Right atrium auricular region (tissue), 2 donors: ENCODE results near the gene ZBTB49. TPM values are rescaled to one million over a fixed set of nuclear protein-coding genes. Genes with fewer than 3 reads are reported as not detected.
"Not testable (repeated sequence)": the region's sequence is repeated elsewhere in the genome, so short reads cannot be mapped to it uniquely, and the experiment has no call there.

ENCODE experiments used
- DNase-seq: peaks from one replicate; pipeline ENCODE4 v3.0.0-alpha.2; 2019; ENCODE audit warnings: low spot score
- H3K27ac ChIP-seq, 2 donors: fragments of 200-600 bp; sonication (generic); 1 replicate in 1 of 2; 2 replicates in 1 of 2; pipeline ENCODE4 v1.5.1; 2016 to 2019
- H3K27me3 ChIP-seq, 2 donors: fragments of 200-600 bp; sonication (generic); one replicate each; pipeline versions ENCODE4 v1.5.1 to v1.6.0; 2017 to 2019
- H3K36me3 ChIP-seq: fragments of 200-600 bp; sonication (generic); one replicate; pipeline ENCODE4 v1.5.1; 2016
- H3K4me1 ChIP-seq, 2 donors: fragments of 200-600 bp; sonication (generic); one replicate each; pipeline versions ENCODE4 v1.5.1 to v1.6.0; 2017 to 2019
- H3K4me3 ChIP-seq, 2 donors: fragments of 200-600 bp; sonication (generic); 1 replicate in 1 of 2; 2 replicates in 1 of 2; pipeline ENCODE4 v1.5.1; 2017 to 2019; ENCODE audit warnings: mild to moderate bottlenecking in 1 of 2, moderate library complexity in 1 of 2
- H3K9me3 ChIP-seq, 2 donors: fragments of 200-600 bp; sonication (generic); one replicate each; pipeline ENCODE4 v1.5.1; 2019
- total RNA-seq, 2 donors: library from RNA; depleted of rRNA; stranded (reverse); fragments of >200 nt; gene quantifications; one replicate each; pipeline ENCODE4 v1.1.0, GENCODE V29; 2016
- TF ChIP-seq, protein P1 (sequence below), 2 donors: fragments of 200-600 bp; sonication (generic); IDR thresholded peaks; one replicate each; pipeline ENCODE4 v1.5.1; 2019; ENCODE audit warnings: antibody characterized with exemption in 2 of 2

Gene ZBTB49
- total RNA-seq, 2 donors from 2014 or later = 4.7 to 12.9 TPM

DNA sequence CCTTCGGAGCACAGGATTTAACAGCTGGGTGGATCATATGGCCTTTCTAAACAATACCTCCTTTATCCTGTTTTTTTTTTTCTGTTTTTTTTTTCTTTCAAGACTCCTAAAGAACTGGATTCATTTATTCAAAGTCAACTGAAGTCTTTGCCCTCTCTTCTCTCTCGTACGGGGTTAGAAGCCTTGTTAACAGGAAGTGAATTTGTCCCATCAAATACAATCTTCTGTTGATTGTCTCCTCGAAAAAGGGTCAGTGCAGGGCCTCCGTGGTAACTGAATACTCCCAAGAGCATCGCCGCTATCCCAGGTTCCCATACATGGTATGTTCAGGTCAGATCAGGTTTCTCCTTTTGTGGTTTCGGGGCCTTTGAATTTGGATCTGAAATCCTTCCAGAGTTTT lies 40.2 kb upstream of the ZBTB49 start:
- DNase-seq = no peak
- H3K4me3 ChIP-seq = no peak overlapping the region
- peaks cover 11% of the 10 kb centered on the region for H3K36me3 ChIP-seq
- TF ChIP-seq, protein P1, sequence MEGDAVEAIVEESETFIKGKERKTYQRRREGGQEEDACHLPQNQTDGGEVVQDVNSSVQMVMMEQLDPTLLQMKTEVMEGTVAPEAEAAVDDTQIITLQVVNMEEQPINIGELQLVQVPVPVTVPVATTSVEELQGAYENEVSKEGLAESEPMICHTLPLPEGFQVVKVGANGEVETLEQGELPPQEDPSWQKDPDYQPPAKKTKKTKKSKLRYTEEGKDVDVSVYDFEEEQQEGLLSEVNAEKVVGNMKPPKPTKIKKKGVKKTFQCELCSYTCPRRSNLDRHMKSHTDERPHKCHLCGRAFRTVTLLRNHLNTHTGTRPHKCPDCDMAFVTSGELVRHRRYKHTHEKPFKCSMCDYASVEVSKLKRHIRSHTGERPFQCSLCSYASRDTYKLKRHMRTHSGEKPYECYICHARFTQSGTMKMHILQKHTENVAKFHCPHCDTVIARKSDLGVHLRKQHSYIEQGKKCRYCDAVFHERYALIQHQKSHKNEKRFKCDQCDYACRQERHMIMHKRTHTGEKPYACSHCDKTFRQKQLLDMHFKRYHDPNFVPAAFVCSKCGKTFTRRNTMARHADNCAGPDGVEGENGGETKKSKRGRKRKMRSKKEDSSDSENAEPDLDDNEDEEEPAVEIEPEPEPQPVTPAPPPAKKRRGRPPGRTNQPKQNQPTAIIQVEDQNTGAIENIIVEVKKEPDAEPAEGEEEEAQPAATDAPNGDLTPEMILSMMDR (IDR thresholded peaks at IDR 0.05) = no peak
- H3K27ac ChIP-seq = no peak overlapping the region
- no peaks in the 10 kb centered on the region for H3K9me3 ChIP-seq
- H3K4me1 ChIP-seq = peaks cover 0 to 18% of the 10 kb centered on the region in 2 donors
- H3K27me3 ChIP-seq = no peaks in the 10 kb centered on the region

DNA sequence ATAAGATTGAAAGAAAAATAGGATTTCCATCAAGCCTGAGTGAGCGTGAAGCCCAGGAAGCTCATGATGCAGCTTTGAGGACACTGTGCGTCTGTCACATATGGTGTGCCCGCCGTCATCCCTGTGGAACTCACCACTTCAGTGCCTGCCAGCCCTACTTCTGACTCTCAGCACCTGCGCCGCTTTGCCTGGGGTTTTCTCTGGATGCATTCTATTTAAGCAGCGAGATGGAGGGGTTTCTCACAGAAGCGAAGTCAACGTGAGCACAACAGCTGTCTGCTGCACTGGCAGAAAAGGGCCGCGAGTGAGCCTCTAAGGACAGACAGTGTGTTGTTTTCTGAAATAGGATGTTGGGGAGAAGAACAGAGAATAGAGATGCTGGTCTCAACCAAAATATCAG lies 35.9 kb upstream of the ZBTB49 start:
- Histone ChIP-seq H3K27ac (no peak overlapping the region), H3K9me3 (no peaks in the 10 kb centered on the region), H3K36me3 (no peaks in the 10 kb centered on the region), H3K4me3 (no peak overlapping the region), H3K4me1 (peaks cover 0 to under 1% of the 10 kb centered on the region in 2 donors), H3K27me3 (no peaks in the 10 kb centered on the region)
- TF ChIP-seq, protein P1 (IDR thresholded peaks at IDR 0.05) = no peak
- DNase-seq = no peak

DNA sequence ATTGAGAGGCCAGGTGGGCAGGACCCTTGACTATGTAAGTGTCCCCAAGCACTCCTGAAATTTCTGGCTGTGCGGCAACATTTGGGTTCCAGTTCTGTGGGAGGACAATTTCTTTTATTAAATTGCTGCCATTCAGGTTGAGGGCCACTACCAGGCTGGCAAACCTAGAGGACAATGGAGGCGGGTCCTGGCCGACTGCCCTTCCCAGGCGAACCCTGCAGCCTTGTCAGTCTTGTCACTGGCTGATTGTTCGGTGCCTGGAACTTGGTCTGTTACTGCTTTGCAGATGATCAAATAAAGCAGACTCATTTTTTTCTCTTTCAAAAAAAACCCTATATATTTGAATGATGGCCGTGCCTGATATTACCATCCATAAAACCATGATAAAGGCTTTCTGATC lies 35.4 kb upstream of the ZBTB49 start:
- no peak overlapping the region for H3K27ac ChIP-seq
- no peaks in the 10 kb centered on the region for H3K9me3 ChIP-seq
- TF ChIP-seq, protein P1 (IDR thresholded peaks at IDR 0.05) = no peak
- DNase-seq = no peak
- H3K4me1 ChIP-seq = no peaks in the 10 kb centered on the region
- no peaks in the 10 kb centered on the region for H3K27me3 ChIP-seq
- H3K36me3 ChIP-seq = no peaks in the 10 kb centered on the region
- H3K4me3 ChIP-seq = no peak overlapping the region

DNA sequence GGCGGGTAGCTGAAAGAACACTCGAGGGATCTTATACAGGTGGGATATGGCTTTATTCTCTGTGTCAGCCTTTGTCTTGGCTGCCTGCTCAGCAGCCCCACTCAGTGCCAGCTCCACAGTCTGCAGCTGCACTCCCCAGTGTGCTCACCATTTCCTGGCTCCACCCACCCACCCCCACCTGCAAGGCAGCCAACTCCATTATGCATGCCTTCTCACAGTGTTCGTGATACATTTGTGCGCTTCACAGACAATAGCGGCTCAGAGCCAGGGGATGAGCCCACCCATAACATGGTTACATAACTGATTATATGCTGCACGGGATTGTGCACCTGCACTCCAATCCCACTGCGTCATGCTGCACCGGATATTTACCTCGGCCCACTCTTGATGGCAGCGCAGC lies 33.3 kb upstream of the ZBTB49 start:
- Histone ChIP-seq H3K36me3 (no peaks in the 10 kb centered on the region), H3K4me1 (no peaks in the 10 kb centered on the region), H3K9me3 (no peaks in the 10 kb centered on the region), H3K27me3 (no peaks in the 10 kb centered on the region), H3K27ac (no peak overlapping the region), H3K4me3 (no peak overlapping the region)
- TF ChIP-seq, protein P1 (IDR thresholded peaks at IDR 0.05) = no peak
- DNase-seq = no peak

DNA sequence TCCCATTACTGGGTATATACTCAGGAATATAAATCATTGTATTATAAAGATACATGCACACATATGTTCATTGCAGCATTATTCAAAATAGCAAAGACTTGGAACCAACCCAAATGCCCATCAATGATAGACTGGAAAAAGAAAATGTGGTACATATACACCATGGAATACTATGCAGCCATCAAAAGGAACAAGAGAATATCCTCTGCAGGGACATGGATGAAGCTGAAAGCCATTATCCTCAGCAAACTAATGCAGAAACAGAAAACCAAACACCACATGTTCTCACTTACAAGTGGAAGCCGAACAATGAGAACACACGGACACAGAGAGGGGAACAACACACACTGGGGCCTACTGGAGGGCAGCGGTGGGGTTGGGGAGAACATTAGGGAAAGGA lies 32.3 kb upstream of the ZBTB49 start:
- H3K27ac ChIP-seq, H3K27me3 ChIP-seq, H3K4me1 ChIP-seq, DNase-seq, H3K4me3 ChIP-seq, H3K9me3 ChIP-seq, H3K36me3 ChIP-seq: not testable (repeated sequence)

DNA sequence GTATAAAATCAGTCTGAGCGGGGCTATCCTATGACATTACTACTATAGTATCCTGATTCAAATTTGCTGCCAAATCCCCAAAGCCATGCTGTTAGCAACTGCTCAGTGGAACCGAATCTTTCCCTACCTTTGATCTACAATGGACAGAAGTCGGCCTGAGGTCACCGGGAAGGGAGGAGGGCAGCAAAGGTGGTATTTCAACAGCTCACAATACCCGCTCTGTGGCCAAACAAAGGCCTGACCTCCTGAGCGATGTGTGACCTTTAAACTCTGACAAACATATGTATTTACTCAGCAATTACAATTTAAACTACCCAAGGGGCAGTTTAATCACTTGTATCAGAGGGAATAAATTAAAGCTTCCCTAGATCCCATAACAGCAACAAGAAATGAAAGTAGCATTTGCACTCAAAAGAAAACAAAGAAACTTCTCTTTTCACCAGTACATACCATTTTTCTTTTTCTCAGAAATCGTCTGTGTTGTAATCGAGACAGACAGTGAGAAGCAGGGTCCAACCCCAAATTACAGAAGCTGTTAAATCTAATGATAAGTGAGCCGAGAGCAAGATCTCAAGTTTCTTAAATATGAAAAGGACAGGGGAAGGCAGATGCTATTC lies 30.5 kb upstream of the ZBTB49 start:
- Histone ChIP-seq H3K4me3 (no peak overlapping the region), H3K27me3 (no peaks in the 10 kb centered on the region), H3K4me1 (no peaks in the 10 kb centered on the region), H3K36me3 (no peaks in the 10 kb centered on the region), H3K9me3 (no peaks in the 10 kb centered on the region), H3K27ac (no peak overlapping the region)
- DNase-seq = no peak
- TF ChIP-seq, protein P1 (IDR thresholded peaks at IDR 0.05) = no peak
